ENCODE results near the gene MACIR.

MACIR gene, protein sequence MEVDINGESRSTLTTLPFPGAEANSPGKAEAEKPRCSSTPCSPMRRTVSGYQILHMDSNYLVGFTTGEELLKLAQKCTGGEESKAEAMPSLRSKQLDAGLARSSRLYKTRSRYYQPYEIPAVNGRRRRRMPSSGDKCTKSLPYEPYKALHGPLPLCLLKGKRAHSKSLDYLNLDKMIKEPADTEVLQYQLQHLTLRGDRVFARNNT

DNA sequence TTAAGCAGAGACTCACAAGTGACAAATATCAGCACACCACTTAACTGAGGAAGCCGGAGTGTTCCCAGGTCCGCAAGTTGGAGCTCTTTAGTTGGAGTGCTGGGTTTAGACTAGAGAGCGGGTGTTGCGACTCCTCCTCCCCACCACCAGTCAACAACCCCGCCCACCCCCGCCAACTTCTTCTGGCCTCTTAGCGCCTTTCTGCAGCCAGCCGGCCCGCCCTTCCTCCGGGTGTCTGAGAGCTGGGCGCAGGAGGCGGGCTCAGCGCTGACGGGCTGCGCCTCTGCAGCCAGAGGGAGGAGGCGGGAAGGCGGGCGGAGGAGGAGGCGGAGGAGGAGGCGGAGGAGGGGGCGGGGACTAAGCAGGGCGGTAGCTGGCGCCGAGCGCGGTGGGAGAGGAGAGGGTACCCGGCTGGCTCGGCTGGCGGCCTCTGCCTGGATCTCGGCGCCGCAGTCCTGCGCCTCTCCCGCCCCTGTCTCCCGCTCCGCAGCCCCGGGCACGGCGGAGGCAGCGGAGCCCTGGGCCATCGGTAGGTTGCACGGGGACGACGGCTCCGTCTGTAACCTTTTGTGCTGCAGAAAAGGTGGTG is at the start of gene MACIR:
MACIR (plus strand) TSS at position 396 of the 589 bp plus-strand sequence. CDS start 17,157 bp downstream, outside the sequence.
- Histone ChIP-seq H3K27ac (peak within 1 kb of the TSS; percentile 76), H3K27me3 (replicated peaks) (no peaks in the 10 kb centered on the region), H3K4me3 (ENCODE audit: low read depth, low read length) (peak within 1 kb of the TSS; percentile 85), H3K36me3 (replicated peaks) (no peaks in the 10 kb centered on the region)
- TF ChIP-seq, protein P1, sequence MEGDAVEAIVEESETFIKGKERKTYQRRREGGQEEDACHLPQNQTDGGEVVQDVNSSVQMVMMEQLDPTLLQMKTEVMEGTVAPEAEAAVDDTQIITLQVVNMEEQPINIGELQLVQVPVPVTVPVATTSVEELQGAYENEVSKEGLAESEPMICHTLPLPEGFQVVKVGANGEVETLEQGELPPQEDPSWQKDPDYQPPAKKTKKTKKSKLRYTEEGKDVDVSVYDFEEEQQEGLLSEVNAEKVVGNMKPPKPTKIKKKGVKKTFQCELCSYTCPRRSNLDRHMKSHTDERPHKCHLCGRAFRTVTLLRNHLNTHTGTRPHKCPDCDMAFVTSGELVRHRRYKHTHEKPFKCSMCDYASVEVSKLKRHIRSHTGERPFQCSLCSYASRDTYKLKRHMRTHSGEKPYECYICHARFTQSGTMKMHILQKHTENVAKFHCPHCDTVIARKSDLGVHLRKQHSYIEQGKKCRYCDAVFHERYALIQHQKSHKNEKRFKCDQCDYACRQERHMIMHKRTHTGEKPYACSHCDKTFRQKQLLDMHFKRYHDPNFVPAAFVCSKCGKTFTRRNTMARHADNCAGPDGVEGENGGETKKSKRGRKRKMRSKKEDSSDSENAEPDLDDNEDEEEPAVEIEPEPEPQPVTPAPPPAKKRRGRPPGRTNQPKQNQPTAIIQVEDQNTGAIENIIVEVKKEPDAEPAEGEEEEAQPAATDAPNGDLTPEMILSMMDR (IDR thresholded peaks at IDR 0.05; ENCODE audit: low read depth, low read length, missing control alignments), result no peak
- in situ Hi-C loops (cut with HindIII; ENCODE audit: low pct_ligation_motif_present, low sequenced_read_pairs), result no loop called here
- peak; percentile 96 for DNase-seq

DNA sequence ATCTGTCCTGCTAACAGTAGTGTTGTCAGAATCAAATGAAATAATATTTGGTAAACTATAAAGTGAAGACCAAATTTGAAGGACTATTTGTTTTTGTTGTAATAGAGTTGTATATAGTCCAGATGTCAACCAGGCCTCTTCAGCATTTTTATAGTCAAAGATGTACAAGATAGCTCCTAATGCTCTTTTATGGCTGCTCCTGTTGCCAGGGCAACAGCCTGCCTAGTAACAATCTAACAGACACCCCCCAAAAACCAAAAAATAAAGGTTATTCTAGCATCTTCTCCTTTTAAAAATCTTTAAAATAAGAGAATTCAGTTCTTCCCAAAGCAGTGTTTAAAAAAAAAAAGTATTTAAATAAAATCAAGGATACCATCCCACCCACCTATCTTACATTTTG is 49.5 kb upstream of the MACIR start:
- no peak overlapping the region for H3K27ac ChIP-seq
- TF ChIP-seq, protein P1 (IDR thresholded peaks at IDR 0.05; ENCODE audit: low read depth, low read length, missing control alignments), result no peak
- DNase-seq, result no peak
- in situ Hi-C loops (cut with HindIII; ENCODE audit: low pct_ligation_motif_present, low sequenced_read_pairs), result no loop called here
- peaks cover 3% of the 10 kb centered on the region for H3K36me3 ChIP-seq (replicated peaks)
- no peaks in the 10 kb centered on the region for H3K27me3 ChIP-seq (replicated peaks)
- no peak overlapping the region for H3K4me3 ChIP-seq (ENCODE audit: low read depth, low read length)

DNA sequence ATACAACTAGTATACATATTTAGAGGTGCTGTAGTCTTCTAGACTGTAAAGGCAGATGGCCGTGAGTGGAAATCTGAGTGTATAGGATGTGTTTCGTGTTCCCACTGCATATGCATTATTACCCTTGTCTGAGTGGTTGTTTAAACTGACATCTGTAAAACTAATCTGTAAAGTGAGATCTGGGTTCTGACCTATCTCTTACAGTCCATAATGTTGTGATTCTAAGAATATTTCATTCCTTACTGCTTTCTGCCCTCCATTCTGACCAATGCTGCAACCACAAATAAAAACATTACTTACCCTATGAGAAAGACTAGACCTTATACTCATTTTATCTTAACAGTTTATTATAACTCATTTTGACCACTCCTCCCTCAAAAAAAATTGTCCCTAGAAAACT is 47.6 kb upstream of the MACIR start:
- no peak for DNase-seq
- TF ChIP-seq, protein P1 (IDR thresholded peaks at IDR 0.05; ENCODE audit: low read depth, low read length, missing control alignments), result no peak
- in situ Hi-C loops (cut with HindIII; ENCODE audit: low pct_ligation_motif_present, low sequenced_read_pairs), result no loop called here

DNA sequence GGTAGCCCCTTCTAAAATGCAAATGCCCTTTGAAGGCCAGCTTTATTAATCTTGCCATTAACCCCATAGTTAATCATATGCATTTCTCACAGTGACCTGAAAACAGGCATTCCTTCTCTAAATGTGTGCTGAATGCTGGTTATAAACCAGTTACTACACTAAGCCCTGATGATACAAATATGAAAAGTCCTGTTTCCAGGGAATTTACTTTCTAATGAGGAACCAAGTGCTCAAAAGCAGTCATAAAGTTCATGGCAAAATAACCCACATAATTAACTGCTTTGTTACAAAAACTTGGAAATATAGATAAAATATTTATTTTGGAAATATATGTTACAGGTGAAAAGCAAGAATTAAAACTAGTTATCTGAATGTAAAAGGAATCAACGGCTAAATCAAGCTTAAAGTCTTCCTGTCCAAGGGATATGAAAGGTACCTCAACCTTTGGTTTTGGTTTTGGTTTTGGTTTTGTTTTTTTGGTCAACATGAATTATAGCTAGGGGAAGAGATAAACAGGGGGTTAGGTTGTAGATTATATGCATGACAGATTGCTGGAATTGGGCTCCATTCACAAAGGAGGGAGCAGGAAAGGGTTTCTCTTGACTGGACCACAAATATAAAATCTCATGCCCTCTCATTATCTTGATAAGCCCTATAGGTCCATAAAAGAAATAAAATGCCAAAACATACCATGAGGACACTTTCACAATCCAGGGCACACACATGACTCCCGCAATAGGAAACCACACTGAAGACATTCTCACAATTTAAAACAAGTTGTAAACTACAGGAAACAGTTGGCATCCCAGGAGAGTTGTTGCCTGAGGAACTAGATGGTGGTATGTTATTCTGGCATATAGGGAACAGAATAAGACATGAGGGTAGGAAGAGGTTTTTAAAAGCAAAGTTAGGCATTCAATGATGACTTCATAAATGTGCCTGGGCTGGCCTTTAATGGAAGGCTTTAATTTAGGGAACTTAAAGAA is 46.7 kb upstream of the MACIR start:
- Histone ChIP-seq H3K27me3 (replicated peaks) (no peaks in the 10 kb centered on the region), H3K4me3 (ENCODE audit: low read depth, low read length) (no peak overlapping the region), H3K27ac (no peak overlapping the region), H3K36me3 (replicated peaks) (no peaks in the 10 kb centered on the region)
- in situ Hi-C loops (cut with HindIII; ENCODE audit: low pct_ligation_motif_present, low sequenced_read_pairs), result no loop called here
- no peak for DNase-seq
- TF ChIP-seq, protein P1 (IDR thresholded peaks at IDR 0.05; ENCODE audit: low read depth, low read length, missing control alignments), result no peak

More for the DNA sequence above, 47.6 kb upstream of the MACIR start:
- Histone ChIP-seq H3K36me3 (replicated peaks) (no peaks in the 10 kb centered on the region), H3K27ac (no peak overlapping the region), H3K27me3 (replicated peaks) (no peaks in the 10 kb centered on the region), H3K4me3 (ENCODE audit: low read depth, low read length) (no peak overlapping the region)

DNA sequence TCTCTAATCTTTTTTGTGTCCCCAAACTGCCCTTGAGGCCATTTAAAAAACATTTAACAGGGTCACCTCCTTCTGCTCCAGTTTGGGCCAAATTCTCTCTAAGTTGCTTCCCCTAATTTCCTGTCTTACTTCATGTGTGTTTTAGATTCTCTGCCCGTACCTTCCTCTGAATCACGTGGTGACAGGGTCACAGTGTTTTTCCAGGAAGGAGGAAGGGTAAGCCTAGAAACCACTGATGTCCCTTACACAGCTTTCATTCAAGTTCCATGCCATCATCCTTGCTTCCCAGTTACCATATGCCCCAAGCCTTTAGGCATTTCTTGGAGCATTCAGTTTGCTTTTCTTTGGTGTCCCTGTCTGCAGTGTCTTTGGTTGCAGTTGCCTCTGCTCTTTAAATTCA is 42.4 kb upstream of the MACIR start:
- H3K27ac ChIP-seq, result peak overlapping the region; percentile 44
- DNase-seq, result peak; percentile 29
- H3K27me3 ChIP-seq (replicated peaks), result no peaks in the 10 kb centered on the region
- in situ Hi-C loops (cut with HindIII; ENCODE audit: low pct_ligation_motif_present, low sequenced_read_pairs), result no loop called here
- H3K36me3 ChIP-seq (replicated peaks), result no peaks in the 10 kb centered on the region
- TF ChIP-seq, protein P1 (IDR thresholded peaks at IDR 0.05; ENCODE audit: low read depth, low read length, missing control alignments), result no peak
- no peak overlapping the region for H3K4me3 ChIP-seq (ENCODE audit: low read depth, low read length)
